ENCODE data around the gene PAPSS2.

The PAPSS2 gene

DNA sequence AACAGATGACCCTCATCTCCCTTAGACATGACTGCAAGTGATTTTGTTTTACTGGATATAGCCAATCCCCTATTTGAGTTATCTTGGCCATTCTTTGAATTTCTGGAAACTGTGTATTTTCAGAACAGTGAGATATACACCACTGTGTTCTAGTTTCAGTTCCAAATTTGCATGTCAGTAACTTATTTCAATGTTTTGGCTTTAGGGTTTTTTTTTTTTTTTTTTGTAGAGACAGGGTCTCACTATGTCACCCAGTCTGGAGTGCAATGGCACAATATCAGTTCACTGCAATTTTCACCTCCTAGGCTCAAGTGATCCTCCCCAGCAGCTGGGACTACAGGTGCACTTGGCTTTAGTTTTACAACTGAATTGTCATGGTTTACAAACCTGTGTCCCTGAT is 91.1 kb downstream of the PAPSS2 start:
- DNase-seq (ENCODE audit: low read depth) = no peak

DNA sequence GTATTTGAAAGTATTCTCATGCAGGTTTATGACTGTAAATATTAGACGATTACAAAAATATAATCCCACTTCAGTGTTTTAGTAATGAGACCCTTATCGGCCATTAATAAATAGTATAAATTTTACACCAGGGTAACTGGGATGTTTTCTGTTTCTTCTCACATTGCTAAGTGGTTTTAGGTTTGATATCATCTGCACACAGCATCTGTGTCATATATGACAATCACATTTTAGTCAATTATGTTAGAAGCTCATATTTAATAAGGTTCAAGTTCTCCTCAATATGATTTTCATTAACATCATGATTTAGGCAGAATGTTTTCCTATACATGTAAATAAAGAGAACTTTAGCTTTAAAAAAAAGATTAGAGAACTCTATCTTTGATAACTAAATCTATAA is 91.6 kb downstream of the PAPSS2 start:
- no peak for DNase-seq (ENCODE audit: low read depth)

DNA sequence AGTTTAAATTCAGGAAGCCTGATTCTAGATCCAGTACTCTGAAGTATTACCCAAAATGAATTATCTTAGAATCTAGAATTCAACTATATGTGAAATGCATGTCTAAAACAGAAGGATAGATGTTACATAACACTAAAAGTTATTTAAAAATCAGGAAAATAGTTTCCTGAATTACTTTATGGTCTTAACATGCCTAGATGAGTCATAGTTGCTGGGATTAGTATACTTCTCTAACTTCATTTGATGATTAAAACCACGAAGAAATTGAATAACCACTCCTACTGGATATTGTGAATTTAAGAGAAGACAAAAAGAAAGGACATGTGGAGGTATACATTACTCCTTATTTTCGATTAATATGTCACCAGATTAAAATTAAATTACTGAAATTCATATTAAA is 92.9 kb downstream of the PAPSS2 start:
- no peak for DNase-seq (ENCODE audit: low read depth)

DNA sequence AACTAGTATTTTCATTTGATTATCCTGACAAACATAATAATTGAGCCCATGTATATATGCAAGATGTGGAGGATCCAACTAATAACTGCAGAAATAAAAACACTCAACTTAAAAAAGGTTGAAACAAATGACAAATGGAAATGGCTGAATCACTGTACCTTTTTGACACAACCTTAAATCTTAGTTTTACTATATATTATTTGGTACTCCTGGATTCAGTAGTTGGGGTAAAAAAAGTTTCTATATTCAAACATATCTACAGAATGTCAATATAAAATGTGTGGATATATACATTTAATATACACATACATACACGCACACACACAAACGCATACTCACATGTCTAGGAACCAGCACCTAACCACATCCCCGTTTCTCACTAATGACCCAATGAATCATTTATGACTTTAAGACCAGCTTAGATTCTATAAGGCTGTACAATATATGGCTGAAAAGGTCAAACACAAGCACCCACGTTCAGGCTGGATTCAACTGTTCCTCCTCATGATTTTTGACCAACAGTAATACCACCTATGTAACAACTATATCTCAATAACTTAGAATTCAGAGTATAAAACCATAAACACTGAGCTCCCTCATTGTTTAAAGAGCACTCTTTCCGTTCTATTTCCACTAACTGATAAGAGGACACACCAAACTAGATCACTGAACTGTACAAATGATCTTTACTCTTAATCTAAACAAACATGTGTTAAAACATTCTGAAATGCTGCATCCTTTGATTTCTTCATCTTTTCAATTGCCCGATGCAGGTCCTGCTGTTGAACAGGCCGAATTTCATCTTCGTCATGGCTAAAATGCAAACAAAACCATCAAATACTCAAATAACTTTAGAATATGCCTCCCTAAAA is 94.6 kb downstream of the PAPSS2 start:
- DNase-seq (ENCODE audit: low read depth) = no peak

DNA sequence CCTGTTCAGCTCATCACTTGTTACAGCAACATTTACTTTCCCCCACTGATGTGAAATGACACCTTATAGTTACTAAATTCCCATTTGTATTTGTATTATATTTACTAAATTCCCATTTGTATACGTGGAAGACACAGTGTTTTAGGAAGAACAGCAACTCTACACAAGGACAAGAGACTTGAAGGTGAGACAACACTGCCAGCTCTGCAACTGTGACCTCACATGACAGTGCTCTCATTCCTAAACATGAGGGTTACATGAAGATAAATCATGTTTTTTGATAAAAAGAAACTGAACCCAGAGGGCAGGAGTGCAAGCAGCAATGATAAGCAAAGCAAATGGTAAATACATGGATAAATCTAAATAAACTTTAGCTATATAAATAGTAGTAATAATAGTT is 98.0 kb downstream of the PAPSS2 start:
- no peak for DNase-seq (ENCODE audit: low read depth)

DNA sequence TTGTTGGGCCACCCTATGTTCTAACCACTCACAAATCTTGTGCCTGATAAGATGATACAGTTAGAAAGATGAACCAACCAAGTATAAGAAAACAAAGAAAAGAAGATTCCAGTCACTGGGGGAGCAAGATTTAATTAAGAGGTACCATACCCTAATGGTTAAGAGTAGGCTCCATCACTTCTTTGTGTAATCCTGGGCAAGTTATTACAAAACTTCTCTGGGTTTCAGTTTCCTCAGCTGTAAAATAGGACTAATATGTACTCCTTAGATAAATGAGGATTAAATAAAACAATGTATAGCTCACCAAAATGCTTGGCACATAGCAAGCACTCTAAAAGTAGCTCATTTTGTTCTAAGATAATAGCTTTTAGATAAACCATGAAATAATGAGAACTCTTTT is 99.9 kb downstream of the PAPSS2 start:
- no peak for DNase-seq (ENCODE audit: low read depth)

DNA sequence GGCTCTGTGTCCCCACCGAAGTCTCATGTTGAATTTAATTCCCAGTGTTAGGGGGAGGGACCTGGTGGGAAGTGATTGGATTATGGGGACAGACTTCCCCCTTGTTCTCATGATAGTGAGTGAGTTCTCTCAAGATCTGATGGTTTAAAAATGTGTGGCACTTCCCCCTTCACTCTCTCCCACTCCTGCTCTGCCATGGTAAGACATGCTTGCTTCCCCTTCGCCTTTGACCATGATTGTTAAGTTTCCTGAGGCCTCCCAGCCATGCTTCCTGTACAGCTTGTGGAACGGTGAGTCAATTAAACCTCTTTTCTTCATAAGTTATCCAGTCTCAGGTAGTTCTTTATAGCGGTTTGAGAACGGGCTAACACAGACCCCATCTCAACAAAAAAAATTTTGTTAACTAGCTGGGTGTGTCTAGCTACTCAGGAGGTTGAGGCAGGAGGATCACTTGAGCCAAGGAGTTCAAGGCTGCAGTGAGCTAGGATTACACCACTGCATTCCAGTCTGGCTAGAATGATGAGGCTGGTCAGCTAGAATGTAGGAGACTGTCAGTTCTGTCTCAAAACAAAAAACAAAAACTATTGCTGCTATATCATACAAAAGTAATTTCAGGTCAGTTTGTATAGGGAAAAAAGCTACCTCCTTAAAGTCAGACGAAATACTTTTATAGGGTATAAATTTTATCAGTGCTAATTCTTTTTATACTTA is 100.7 kb downstream of the PAPSS2 start:
- no peak for DNase-seq (ENCODE audit: low read depth)

DNA sequence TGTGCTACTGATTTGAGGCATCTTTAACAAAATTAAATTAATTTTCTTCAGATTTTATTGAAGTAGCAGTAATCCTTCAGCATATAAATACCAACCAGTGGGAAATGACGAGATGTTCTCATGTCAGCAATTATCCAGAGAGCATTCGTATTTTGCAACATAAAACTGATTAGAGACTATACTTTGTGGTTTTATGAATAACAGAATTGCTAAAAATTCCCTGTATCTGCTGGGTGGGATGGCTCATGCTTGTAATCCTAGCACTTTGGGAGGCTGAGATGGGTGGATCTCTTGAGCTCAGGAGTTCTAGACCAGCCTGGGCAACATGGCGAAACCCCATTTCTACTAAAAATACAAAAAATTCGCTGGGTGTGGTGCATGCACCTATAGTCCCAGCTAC is 101.5 kb downstream of the PAPSS2 start:
- no peak for DNase-seq (ENCODE audit: low read depth)

DNA sequence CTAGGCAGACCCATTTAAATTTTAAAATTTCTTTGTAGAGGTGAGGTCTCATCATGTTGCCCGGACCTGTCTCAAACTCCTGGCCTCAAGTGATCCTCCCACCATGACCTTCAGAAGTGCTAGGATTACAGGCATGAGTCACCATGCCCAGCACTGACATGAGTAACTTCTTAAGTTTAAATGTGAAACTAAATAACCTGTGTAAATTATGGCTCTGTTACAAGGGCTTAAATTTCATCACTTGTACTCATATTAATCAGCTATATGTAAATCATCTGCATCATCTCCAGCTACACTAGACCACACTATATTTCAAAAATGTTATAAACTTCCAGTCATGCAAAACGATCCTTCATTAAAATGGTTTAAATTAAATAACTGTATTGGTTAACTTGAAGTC is 102.2 kb downstream of the PAPSS2 start:
- DNase-seq (ENCODE audit: low read depth) = no peak

DNA sequence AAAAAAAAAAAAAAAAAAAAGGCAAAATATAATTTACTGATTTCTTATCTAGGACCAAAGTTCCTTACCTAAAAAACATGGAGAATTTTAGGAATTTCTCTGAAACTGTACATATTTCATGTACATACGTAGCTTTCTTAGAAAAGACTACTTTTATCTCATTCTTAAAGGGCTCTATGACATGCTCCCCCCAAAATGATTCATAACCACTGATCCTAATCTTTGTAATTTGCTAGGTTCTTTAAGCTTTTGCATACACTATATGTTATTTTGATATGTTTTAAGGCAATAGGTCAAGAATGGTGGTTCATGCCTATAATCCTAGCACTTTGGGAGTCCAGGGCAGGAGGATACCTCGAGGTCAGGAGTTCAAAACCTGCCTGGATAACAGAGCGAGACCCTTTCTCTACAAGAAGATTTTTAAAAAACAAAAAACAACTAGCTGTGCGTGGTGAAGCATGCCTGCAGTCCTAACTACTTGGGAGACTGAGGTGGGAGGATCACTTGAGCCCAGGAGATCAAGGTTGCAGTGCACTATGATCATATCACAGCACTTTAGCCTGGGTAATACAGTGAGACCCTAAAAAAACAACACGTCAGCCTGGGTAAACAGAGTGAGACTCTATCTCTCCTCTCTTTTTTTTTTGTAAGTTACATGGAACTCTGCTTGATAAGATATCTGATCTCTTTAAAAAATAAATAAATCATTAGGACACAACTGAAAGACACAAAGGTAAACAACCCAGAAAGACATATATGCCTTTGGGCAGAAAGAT is 103.6 kb downstream of the PAPSS2 start:
- DNase-seq (ENCODE audit: low read depth) = no peak

DNA sequence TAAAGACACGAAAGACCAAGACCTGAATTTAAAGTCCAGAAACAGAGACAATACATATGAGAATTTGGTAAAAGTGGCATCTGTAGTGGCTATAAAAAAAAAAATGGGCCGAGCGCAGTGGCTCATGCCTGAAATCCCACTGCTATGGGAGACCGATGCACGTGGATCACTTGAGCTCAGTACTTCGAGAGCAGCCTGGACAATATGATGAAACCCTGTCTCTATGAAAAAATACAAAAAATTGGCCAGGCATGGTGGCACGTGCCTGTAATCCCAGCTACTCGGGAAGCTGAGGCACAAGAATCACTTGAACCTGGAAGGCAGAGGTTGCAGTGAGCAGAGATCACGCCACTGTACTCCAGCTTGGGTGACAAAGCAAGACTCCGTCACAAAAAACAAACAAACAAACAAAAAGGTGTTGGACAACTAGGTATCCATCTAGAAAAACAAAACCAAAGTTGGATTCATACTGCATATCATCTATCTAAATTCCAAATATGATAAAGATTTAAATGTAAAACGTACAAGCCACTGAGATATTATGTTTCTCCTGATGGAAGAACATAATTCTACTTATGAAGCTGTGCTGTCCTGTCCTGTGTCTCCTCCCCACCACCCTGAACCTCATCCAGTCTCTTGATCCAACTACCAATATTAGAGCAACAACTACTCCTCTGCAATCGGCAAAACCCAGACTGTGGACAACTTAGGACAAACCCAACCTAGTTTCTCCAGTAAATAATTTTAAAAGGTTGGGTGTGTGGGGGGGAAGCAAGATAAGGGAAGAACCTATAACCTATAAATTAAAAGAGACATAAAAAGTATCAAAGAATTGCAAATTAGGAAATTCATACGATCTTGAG is 104.6 kb downstream of the PAPSS2 start:
- DNase-seq (ENCODE audit: low read depth) = no peak

DNA sequence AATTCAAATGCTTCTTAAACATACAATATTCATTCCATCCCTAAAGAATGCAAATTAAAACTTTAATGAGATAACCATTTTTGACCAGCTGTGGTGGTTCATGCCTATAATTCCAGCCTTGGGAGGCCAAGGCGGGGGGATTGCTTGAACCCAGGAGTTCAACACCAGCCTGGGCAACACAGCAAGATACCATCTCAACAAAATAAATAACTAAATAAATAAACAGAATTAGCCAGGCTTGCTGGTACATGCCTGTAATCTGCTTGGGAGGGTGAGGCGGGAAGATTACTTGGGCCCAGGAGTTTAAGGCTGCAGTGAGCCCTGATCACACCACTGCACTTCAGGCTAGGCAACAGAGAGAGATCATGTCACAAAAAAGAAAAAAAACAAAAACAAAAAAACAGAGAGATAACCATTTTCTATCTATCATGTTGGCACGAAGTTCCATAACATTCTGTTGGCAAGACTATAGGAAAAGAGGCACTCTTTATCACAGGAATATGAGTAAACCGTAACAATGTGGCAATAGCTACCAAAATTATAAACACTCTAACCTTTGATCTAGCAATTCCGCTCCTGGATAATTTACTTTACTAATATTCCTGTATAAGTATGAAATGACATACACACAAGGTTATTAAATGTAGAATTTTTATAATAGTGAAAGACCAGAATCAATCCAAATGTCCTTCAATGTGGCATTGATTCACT is 106.1 kb downstream of the PAPSS2 start:
- no peak for DNase-seq (ENCODE audit: low read depth)

DNA sequence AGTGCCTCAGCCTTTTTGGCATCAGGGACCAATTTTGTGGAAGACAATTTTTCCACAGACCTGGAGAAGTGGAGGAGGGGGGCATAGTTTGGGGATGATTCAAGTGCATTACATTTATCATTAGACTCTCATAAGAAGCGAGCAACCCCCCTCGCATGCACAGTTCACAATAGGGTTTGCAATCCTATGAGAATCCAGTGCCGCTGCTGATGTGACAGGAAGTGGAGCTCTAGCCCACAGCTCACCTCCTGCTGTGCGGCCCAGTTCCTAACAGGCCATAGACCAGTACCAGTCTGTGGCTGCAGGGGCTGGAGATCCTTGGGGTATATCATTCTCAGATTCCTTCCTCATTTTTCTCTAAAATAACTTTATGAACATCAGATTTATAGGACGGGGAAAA is 107.6 kb downstream of the PAPSS2 start:
- no peak for DNase-seq (ENCODE audit: low read depth)

DNA sequence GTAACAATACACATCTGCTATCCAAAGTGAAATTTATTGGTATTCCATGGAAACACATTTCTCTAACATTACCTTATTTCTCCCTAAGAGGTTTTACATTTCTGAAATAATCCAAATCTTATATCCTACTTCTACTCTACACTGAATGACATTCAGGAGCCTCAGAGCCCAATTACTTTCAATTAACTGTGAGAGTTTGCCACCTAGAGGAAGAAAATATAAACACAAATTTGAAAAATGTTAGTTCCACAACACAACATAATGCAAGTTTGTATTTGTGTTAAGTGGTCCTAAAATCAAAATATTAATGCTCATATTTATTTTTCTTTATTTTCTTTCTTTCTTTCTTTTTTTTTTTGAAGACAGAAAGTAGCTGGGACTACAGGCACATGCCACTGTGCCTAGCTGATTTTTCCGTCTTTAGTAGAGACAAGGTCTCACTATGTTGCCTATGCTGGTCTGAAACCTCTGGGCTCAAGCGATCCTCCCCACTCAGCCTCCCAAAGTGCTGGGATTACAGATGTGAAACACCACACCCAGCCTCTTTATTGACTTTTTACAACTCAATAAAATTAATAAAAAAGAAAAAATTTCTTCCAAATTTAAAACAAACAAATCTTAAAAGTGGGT is 112.3 kb downstream of the PAPSS2 start:
- DNase-seq (ENCODE audit: low read depth) = no peak

DNA sequence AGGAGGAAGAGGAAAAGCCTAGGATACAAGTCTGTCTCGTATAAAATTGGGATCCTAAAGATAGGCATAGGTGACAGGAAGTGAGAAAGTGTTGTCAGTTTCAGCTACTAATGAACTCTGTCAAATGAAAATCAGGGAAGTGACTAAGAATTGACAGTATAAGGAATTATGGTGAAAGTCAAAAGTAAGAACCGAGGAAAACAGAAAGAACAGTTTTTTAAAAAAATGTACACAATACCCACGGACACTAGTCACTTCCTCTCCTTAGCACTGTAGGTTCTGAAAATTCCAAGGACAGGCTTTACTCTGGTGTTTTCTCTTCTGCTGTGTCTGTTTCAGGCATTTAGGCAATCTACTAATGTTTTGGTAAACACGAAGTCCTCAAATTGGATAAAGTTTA is 116.1 kb downstream of the PAPSS2 start:
- DNase-seq (ENCODE audit: low read depth) = no peak

DNA sequence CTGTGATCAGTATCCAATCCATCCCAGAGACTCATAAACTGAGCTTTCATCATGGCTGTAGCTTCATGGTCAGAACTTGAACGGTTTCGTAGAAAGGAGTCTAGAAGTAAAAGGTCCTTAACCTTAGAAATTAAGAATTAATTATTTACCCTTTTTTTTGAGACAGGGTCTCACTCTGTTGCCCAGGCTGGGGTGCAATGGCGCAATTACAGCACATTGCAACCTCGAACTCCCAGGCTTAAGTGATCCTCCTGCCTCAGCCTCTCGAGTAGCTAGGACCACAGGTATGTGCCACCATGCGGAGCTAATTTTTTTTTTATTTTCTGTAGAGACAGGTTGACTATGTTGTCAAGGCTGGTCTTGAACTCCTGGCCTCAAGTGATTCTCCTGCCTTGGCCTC is 116.7 kb downstream of the PAPSS2 start:
- no peak for DNase-seq (ENCODE audit: low read depth)

DNA sequence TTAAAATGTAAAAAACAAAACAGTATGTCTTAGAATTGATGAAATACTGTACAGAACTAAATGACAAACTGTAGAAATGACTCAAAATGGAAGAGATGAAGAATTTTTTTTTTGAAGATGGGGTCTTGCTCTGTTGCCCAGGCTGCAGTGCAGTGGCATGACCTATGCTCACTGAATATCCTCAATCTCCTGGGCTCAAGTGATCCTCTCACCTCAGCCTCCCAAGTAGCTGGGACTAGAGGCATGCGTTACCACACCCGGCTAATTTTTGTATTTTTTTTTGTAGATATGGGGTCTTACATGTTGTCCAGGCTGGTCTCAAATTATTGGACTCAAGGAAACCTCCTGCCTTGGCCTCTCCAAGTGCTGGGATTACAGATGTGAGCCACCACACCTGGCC is 121.9 kb downstream of the PAPSS2 start:
- no peak for DNase-seq (ENCODE audit: low read depth)

DNA sequence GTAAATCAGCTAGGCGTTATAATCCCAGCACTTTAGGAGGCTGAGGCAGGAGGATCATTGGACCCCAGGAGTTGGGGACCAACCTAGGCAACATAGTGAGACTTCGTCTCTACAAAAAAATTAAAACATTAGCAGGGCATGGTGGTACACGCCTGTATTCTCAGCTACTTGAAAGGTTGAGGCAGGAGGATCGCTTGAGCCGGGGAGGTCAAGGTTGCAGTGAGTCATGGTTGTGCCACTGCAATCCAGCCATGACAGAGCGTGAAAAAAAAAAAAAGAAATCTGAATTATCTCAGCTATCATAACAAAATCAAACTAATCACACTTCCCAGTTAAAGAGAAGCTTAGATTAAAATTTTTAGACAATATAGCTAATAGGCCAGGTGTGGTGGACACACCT is 123.0 kb downstream of the PAPSS2 start:
- no peak for DNase-seq (ENCODE audit: low read depth)

DNA sequence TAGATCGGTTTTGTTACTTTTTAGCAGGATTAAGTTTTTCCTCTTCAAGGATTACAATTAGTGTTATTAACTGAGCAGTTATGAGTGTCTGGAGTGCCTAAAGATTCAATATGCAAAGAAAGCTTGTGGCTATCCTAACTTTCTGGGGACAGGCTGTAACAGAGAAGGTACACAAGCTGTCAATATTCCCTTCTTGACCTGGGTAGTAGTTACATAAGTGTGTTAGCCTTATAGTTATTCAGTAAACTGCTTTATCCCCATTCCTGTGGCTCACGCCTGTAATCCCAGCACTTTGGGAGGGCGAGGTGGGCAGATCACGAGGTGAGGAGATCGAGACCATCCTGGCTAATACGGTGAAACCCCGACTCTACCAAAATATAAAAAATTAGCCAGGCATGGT is 126.7 kb downstream of the PAPSS2 start:
- DNase-seq (ENCODE audit: low read depth) = no peak

DNA sequence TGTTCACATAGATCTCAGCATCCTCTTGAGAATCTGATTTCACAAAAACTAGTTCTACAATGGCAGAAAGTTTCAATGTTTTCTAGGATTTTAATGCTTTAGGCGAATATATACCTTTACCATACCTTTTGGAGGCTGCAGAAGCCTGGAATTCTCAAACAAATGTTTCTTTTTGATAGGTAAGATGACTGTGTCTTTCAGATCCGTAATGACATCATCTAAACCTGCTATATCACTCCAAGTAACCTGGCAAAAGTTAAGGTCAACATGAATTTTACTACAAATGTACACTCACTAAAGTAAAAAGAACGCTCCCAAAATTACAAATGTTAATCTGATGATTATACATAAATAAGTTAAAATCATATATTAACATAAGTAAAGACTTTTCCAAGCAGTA is 130.5 kb downstream of the PAPSS2 start:
- no peak for DNase-seq (ENCODE audit: low read depth)

DNA sequence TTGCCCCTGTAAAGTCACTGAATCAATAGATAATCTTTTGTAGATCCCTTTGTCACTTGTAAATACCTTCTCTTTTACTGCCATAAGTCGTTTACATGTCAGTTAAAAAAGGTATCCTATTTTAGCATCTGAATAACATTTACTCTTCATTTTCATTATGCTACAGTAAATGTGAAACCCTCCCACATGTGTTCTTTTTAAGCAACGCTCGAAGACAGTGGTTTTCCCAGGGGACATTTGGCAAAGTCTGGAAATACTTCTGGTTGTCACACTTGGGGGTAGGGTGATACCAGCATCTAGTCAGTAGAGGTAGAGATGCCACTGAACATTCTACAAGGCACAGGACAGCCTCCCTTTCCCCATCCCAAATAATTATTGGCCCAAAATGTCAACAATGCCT is 134.6 kb downstream of the PAPSS2 start:
- no peak for DNase-seq (ENCODE audit: low read depth)
